ENCODE measurements around the gene TSC22D2. TPM values are rescaled to one million over a fixed set of nuclear protein-coding genes. Genes with fewer than 3 reads are reported as not detected.

The TSC22D2 gene
- total RNA-seq, 1 donor from 2014 or later, result 16.0 TPM

DNA sequence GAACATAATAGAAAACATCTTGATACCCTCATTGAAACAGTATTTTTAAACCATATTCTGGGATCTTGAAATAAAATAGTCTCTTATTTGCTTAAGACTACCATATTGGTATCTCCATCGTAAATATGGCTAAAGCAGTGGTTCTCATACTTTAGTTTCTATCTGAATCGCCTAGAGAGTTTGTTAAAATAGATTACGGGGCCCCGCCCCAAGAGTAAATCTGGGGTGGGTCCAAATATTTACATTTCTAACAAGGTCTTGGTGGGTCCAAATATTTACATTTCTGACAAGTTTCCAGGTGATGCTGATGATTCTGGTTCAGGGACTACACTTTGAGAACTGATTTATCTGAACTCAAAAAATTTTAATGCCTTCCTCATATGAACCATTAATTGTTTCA is 45.3 kb downstream of the TSC22D2 start:
- TF ChIP-seq, protein P1, sequence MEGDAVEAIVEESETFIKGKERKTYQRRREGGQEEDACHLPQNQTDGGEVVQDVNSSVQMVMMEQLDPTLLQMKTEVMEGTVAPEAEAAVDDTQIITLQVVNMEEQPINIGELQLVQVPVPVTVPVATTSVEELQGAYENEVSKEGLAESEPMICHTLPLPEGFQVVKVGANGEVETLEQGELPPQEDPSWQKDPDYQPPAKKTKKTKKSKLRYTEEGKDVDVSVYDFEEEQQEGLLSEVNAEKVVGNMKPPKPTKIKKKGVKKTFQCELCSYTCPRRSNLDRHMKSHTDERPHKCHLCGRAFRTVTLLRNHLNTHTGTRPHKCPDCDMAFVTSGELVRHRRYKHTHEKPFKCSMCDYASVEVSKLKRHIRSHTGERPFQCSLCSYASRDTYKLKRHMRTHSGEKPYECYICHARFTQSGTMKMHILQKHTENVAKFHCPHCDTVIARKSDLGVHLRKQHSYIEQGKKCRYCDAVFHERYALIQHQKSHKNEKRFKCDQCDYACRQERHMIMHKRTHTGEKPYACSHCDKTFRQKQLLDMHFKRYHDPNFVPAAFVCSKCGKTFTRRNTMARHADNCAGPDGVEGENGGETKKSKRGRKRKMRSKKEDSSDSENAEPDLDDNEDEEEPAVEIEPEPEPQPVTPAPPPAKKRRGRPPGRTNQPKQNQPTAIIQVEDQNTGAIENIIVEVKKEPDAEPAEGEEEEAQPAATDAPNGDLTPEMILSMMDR (conservative IDR thresholded peaks at IDR 0.05; ENCODE audit: low read depth, low read length), result no peak
- no peak overlapping the region for H3K4me3 ChIP-seq (ENCODE audit: low read depth, low read length)
- no peak for DNase-seq (ENCODE audit: low read depth)

DNA sequence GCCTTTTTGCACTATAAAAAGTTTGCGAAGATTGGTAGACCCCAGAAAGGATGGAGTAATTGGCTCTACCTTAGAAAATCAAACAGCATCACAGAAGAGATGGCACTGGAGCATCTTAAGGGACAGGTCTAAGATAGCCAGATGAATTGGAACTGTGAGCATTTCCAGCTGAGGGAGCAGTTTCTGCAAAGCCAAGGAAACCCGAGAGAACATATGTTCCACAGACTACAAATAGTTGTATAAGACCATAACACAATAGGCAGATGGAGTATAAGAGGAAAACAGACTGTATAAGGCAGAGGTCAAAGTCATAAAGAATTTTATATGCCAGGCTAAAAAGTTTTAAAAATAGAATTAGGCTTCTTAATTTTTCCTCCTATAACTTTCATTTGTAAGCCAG is 46.0 kb downstream of the TSC22D2 start:
- TF ChIP-seq, protein P1 (conservative IDR thresholded peaks at IDR 0.05; ENCODE audit: low read depth, low read length), result no peak
- DNase-seq (ENCODE audit: low read depth), result no peak
- no peak overlapping the region for H3K4me3 ChIP-seq (ENCODE audit: low read depth, low read length)

DNA sequence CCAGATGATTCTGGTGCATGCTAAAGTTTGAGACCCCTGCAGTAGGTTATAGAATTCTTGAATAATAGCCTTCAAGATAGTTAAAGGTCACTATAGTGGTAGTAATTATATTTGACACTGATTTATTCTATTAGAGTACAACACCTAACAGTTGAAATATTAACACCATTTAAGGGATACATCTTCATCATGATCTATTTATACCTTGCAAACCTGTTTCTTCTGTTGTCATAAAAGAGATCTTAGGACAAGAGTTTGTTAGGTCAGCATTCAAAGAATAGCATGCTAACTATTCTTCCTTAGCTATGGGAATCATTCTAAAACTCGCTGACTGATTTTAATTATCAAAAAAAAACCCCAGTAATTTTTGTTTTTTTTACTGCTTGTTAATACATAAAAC is 46.5 kb downstream of the TSC22D2 start:
- TF ChIP-seq, protein P1 (conservative IDR thresholded peaks at IDR 0.05; ENCODE audit: low read depth, low read length), result no peak
- no peak for DNase-seq (ENCODE audit: low read depth)
- no peak overlapping the region for H3K4me3 ChIP-seq (ENCODE audit: low read depth, low read length)

DNA sequence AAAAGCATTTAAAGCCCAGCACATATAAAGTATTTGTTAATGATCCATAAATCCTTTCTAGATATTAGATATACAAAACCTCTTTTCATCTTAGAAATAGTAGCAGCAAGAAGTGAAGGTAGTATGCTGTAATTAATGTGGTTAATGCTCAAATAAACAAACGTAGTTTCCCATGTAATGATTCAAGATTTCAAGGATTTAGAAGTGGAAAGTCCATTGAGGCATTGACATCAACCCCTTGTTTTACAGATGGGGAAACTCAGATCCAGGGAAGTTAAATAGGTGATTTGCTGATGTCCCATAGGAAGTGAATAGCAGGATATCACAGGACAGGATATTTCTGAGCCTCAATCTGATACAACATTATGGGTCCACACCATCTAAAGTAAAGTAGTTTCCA is 47.2 kb downstream of the TSC22D2 start:
- TF ChIP-seq, protein P1 (conservative IDR thresholded peaks at IDR 0.05; ENCODE audit: low read depth, low read length), result no peak
- no peak for DNase-seq (ENCODE audit: low read depth)
- H3K4me3 ChIP-seq (ENCODE audit: low read depth, low read length), result no peak overlapping the region

DNA sequence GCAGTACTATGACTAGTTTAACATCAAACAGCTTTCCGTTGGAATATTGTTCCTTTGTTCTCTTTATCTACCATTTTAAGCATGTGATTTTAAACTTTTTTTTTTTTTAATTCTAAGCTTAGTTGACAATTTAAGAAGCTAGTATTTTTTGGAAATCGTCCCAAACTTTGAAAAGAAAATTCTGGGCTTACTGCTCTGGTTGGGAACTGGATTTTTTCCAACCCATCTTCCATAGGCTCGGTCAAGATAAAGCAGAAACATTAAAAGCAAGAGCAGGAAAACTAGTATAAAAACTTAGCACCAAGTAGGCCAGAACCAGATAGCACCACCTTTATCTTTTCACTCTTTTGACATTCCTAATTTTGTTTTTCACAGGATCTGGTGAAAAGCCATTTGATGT is 49.9 kb downstream of the TSC22D2 start:
- DNase-seq (ENCODE audit: low read depth), result no peak
- no peak overlapping the region for H3K4me3 ChIP-seq (ENCODE audit: low read depth, low read length)
- TF ChIP-seq, protein P1 (conservative IDR thresholded peaks at IDR 0.05; ENCODE audit: low read depth, low read length), result no peak

DNA sequence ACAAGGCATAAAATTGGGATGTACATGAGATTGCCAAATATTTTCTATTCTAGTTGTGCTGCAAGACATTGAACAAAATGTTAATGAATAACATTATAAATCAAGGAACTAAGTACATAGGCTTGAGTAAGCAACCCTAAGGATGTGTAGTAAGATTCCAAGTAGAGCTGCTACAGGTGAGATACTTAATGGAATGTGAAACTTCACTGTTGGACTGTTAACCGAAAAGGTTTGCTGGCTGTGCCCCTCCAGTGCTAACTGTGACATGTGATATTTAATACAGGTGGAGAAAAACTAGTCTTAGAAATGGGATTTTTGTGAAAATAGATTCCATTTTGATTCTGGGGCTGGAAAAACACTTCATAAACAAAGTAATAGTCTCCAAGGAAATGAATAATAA is 52.4 kb downstream of the TSC22D2 start:
- H3K4me3 ChIP-seq (ENCODE audit: low read depth, low read length), result no peak overlapping the region
- TF ChIP-seq, protein P1 (conservative IDR thresholded peaks at IDR 0.05; ENCODE audit: low read depth, low read length), result no peak
- DNase-seq (ENCODE audit: low read depth), result no peak

DNA sequence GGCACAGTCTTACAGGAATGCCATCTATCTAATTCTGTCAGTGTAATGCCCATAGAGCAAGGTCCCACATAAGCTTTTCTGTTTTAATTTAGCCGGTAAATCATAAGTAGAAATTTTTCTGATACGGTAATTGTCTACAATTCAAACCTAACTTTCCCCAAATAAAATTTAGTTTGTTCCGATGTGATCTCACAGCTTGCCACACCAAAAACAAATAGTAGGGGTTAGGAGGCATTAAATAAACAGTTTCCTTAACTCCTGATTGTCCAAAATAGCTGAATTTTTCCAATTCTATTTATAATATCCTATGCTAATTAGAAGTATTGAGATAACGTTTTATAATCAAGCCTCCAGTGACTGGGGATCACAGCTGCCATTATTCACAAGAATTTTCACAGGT is 53.3 kb downstream of the TSC22D2 start:
- TF ChIP-seq, protein P1 (conservative IDR thresholded peaks at IDR 0.05; ENCODE audit: low read depth, low read length), result no peak
- DNase-seq (ENCODE audit: low read depth), result no peak
- H3K4me3 ChIP-seq (ENCODE audit: low read depth, low read length), result no peak overlapping the region

Data from epithelial cell of proximal tubule (primary cell).